MM.1S (cell line): ENCODE measurements around the gene FAM217A.
"Not testable (repeated sequence)": the region's sequence is repeated elsewhere in the genome, so short reads cannot be mapped to it uniquely, and the experiment has no call there.

ENCODE experiments used
- EZH2 ChIP-seq: fragments of 300-600 bp; sonication (generic); optimal IDR thresholded peaks from 2 replicates; pipeline ENCODE3; 2017; ENCODE audit warnings: low read depth, mild to moderate bottlenecking, antibody characterized with exemption, low read length, mixed read lengths
- EZH2phosphoT487 ChIP-seq: fragments of 300-600 bp; sonication (generic); IDR thresholded peaks from 2 replicates; pipeline ENCODE4 v1.6.1; 2018; ENCODE audit warnings: antibody characterized with exemption, low read length
- TF ChIP-seq, protein P1 (sequence below): fragments of 300-600 bp; sonication (generic); IDR thresholded peaks from 2 replicates; pipeline ENCODE4 v1.5.1; 2016; ENCODE audit warnings: antibody characterized with exemption, low read length, mixed read lengths

DNA sequence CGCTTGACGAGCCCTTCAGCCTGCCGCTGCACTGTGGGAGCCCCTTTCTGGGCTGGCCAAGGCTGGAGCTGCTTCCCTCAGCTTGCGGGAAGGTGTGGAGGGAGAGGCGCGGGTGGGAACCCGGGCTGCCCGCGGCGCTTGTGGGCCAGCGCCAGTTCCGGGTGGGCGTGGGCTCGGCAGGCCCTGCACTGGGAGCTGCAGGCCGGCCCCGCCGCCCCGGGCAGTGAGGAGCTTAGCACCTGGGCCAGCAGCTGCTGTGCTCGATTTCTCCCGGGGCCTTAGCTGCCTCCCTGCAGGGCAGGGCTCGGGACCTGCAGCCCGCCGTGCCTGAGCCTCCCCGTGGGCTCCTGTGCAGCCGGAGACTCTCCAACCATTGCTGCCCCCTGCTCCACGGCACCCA lies 11.1 kb upstream of the FAM217A start:
- not testable (repeated sequence) for TF ChIP-seq EZH2, EZH2phosphoT487
- TF ChIP-seq, protein P1, sequence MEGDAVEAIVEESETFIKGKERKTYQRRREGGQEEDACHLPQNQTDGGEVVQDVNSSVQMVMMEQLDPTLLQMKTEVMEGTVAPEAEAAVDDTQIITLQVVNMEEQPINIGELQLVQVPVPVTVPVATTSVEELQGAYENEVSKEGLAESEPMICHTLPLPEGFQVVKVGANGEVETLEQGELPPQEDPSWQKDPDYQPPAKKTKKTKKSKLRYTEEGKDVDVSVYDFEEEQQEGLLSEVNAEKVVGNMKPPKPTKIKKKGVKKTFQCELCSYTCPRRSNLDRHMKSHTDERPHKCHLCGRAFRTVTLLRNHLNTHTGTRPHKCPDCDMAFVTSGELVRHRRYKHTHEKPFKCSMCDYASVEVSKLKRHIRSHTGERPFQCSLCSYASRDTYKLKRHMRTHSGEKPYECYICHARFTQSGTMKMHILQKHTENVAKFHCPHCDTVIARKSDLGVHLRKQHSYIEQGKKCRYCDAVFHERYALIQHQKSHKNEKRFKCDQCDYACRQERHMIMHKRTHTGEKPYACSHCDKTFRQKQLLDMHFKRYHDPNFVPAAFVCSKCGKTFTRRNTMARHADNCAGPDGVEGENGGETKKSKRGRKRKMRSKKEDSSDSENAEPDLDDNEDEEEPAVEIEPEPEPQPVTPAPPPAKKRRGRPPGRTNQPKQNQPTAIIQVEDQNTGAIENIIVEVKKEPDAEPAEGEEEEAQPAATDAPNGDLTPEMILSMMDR: not testable (repeated sequence)
